Thymus (tissue), 11 donors: ENCODE results near the gene NEGR1. TPM values are rescaled to one million over a fixed set of nuclear protein-coding genes. Genes with fewer than 3 reads are reported as not detected.

ENCODE experiments used
- DNase-seq, 9 donors: peaks; one replicate each; pipeline ENCODE4 v3.0.0-alpha.2; 2013; ENCODE audit warnings: low spot score in 9 of 9, low read depth in 6 of 9, missing footprints in 1 of 9
- H3K27ac ChIP-seq, 2 donors: one replicate each; pipeline ENCODE4 v1.5.1; 2013; ENCODE audit warnings: control low read depth in 1 of 2, low read depth in 1 of 2, low read length in 1 of 2, mild to moderate bottlenecking in 1 of 2, moderate library complexity in 1 of 2
- H3K27me3 ChIP-seq, 2 donors: one replicate each; pipeline ENCODE4 v1.5.1; 2013; ENCODE audit warnings: low read length in 1 of 2; ENCODE audit not compliant: control insufficient read depth in 2 of 2, insufficient read depth in 1 of 2
- H3K36me3 ChIP-seq, 2 donors: one replicate each; pipeline ENCODE4 v1.5.1; 2013; ENCODE audit warnings: low read length in 1 of 2, mild to moderate bottlenecking in 1 of 2, moderate library complexity in 1 of 2; ENCODE audit not compliant: control insufficient read depth in 2 of 2, insufficient read depth in 2 of 2
- H3K4me1 ChIP-seq, 2 donors: one replicate each; pipeline ENCODE4 v1.5.1; 2013; ENCODE audit warnings: low read length in 2 of 2; ENCODE audit not compliant: control insufficient read depth in 2 of 2, insufficient read depth in 2 of 2
- H3K4me3 ChIP-seq, 2 donors: one replicate each; pipeline ENCODE4 v1.5.1; 2013; ENCODE audit warnings: low read length in 2 of 2, control low read depth in 1 of 2, mild to moderate bottlenecking in 1 of 2
- H3K9me3 ChIP-seq, 2 donors: one replicate each; pipeline ENCODE4 v1.5.1; 2013; ENCODE audit warnings: low read length in 1 of 2, mild to moderate bottlenecking in 1 of 2; ENCODE audit not compliant: control insufficient read depth in 2 of 2, insufficient read depth in 1 of 2
- WGBS: extraction: QIAGEN DNeasy Blood & Tissue Kit; methylation state at CpG from one replicate; pipeline ENCODE4 v1.1.7; 2013; 5-methylcytosine and 5-hydroxymethylcytosine counted together
- polyA plus RNA-seq: library from polyadenylated mRNA; stranded (reverse); fragments of 200-250 nt; gene quantifications from one replicate; pipeline ENCODE4 v1.2.3, GENCODE V29; 2013
- total RNA-seq: library from RNA; stranded (reverse); fragments of 120-200 nt; gene quantifications from one replicate; pipeline ENCODE4 v1.2.4, GENCODE V29; 2013
- donor health status: healthy.

Gene NEGR1
- total and polyA plus RNA-seq, 2 donors = 2.8 to 3.3 TPM

- 96% methylated on average over 2 of the region's 2 CpGs for WGBS
- Histone ChIP-seq H3K27ac (no peak overlapping the region), H3K9me3 (no peaks in the 10 kb centered on the region), H3K4me3 (no peak overlapping the region), H3K36me3 (no peaks in the 10 kb centered on the region), H3K27me3 (no peaks in the 10 kb centered on the region), H3K4me1 (no peaks in the 10 kb centered on the region)
- no peak for DNase-seq
These were observed 909.8 kb downstream of the NEGR1 start for GRCh38 chr1:71372496-71372895.

- H3K4me1 ChIP-seq = no peaks in the 10 kb centered on the region
- no peak for DNase-seq
- H3K4me3 ChIP-seq = no peak overlapping the region
- H3K36me3 ChIP-seq = no peaks in the 10 kb centered on the region
- WGBS = 94% methylated on average over 1 of the region's 1 CpG
- no peaks in the 10 kb centered on the region for H3K27me3 ChIP-seq
- no peak overlapping the region for H3K27ac ChIP-seq
- H3K9me3 ChIP-seq = no peaks in the 10 kb centered on the region
These were observed 910.8 kb downstream of the NEGR1 start for GRCh38 chr1:71371581-71371980.

- Histone ChIP-seq H3K27ac (no peak overlapping the region), H3K4me1 (no peaks in the 10 kb centered on the region), H3K27me3 (no peaks in the 10 kb centered on the region), H3K9me3 (no peaks in the 10 kb centered on the region), H3K4me3 (no peak overlapping the region), H3K36me3 (no peaks in the 10 kb centered on the region)
- WGBS = 97% methylated on average over 2 of the region's 2 CpGs
- DNase-seq = no peak
These were observed 918.1 kb downstream of the NEGR1 start for GRCh38 chr1:71364236-71364635.

- DNase-seq = no peak
- Histone ChIP-seq H3K36me3 (no peaks in the 10 kb centered on the region), H3K27me3 (no peaks in the 10 kb centered on the region), H3K9me3 (no peaks in the 10 kb centered on the region), H3K4me3 (no peak overlapping the region), H3K4me1 (no peaks in the 10 kb centered on the region), H3K27ac (no peak overlapping the region)
- WGBS = 97% methylated on average over 2 of the region's 2 CpGs
These were observed 919.6 kb downstream of the NEGR1 start for GRCh38 chr1:71362691-71363090.

- no peaks in the 10 kb centered on the region for H3K36me3 ChIP-seq
- H3K4me1 ChIP-seq = no peaks in the 10 kb centered on the region
- no peaks in the 10 kb centered on the region for H3K27me3 ChIP-seq
- no peak for DNase-seq
- 96% methylated on average over 2 of the region's 2 CpGs for WGBS
- no peak overlapping the region for H3K27ac ChIP-seq
- no peak overlapping the region for H3K4me3 ChIP-seq
- H3K9me3 ChIP-seq = no peaks in the 10 kb centered on the region
These were observed 920.3 kb downstream of the NEGR1 start for GRCh38 chr1:71362076-71362475.

GRCh38 chr1:71357708-71358107 lies 924.6 kb downstream of the NEGR1 start:
- Histone ChIP-seq H3K4me3 (no peak overlapping the region), H3K4me1 (no peaks in the 10 kb centered on the region), H3K27me3 (no peaks in the 10 kb centered on the region), H3K36me3 (no peaks in the 10 kb centered on the region), H3K9me3 (no peaks in the 10 kb centered on the region), H3K27ac (no peak overlapping the region)
- WGBS = 93% methylated on average over 9 of the region's 9 CpGs
- DNase-seq = no peak

GRCh38 chr1:71351438-71351837 lies 930.9 kb downstream of the NEGR1 start:
- Histone ChIP-seq H3K36me3 (no peaks in the 10 kb centered on the region), H3K27me3 (no peaks in the 10 kb centered on the region), H3K4me3 (no peak overlapping the region), H3K27ac (no peak overlapping the region), H3K4me1 (no peaks in the 10 kb centered on the region), H3K9me3 (no peaks in the 10 kb centered on the region)
- no peak for DNase-seq
- 91% methylated on average over 1 of the region's 1 CpG for WGBS

GRCh38 chr1:71350805-71351204 lies 931.5 kb downstream of the NEGR1 start:
- Histone ChIP-seq H3K36me3 (no peaks in the 10 kb centered on the region), H3K4me1 (no peaks in the 10 kb centered on the region), H3K27me3 (no peaks in the 10 kb centered on the region), H3K4me3 (no peak overlapping the region), H3K27ac (no peak overlapping the region), H3K9me3 (no peaks in the 10 kb centered on the region)
- DNase-seq = no peak
- 44% methylated on average over 2 of the region's 2 CpGs for WGBS

- H3K4me1 ChIP-seq = no peaks in the 10 kb centered on the region
- no peak overlapping the region for H3K4me3 ChIP-seq
- H3K36me3 ChIP-seq = no peaks in the 10 kb centered on the region
- H3K27me3 ChIP-seq = no peaks in the 10 kb centered on the region
- H3K27ac ChIP-seq = no peak overlapping the region
- 98% methylated on average over 1 of the region's 1 CpG for WGBS
- H3K9me3 ChIP-seq = no peaks in the 10 kb centered on the region
- no peak for DNase-seq
These were observed 932.0 kb downstream of the NEGR1 start for GRCh38 chr1:71350330-71350729.
